ENCODE results near the gene SRSF9.
A peak's percentile ranks its signal among the peaks of the same experiment; 100 is the strongest.
"Not testable (repeated sequence)": the region's sequence is repeated elsewhere in the genome, so short reads cannot be mapped to it uniquely, and the experiment has no call there.

SRSF9 gene

DNA sequence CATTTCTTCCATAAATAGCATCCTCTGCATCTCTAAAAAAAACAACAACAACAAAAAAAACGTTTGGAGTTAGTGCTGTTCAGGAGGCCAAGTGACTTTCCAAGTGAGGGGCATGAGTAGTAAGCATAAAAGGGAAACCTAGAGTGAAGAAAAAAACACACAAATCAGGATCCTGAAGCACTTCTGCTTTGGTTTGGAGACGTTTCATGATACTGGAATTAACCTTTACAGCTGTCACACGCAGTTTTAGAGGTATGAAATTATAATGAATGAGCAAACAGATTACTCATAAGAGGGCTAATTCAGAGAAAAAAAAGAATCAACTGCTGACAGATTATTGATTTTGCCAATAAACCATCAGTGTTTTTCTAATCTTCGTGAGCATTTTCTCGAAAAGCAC is 3.8 kb downstream of the SRSF9 start:
- no peak for DNase-seq (ENCODE audit: insufficient read length)
- FAIRE-seq: no peak
- TF ChIP-seq TAF1 (IDR thresholded peaks at IDR 0.05; ENCODE audit: borderline replicate concordance, low read depth, low read length) (no peak), POLR2AphosphoS5 (IDR thresholded peaks at IDR 0.05; ENCODE audit: low read depth, low read length) (no peak), POLR2A (IDR thresholded peaks at IDR 0.05; ENCODE audit: low read depth, low read length) (no peak)

DNA sequence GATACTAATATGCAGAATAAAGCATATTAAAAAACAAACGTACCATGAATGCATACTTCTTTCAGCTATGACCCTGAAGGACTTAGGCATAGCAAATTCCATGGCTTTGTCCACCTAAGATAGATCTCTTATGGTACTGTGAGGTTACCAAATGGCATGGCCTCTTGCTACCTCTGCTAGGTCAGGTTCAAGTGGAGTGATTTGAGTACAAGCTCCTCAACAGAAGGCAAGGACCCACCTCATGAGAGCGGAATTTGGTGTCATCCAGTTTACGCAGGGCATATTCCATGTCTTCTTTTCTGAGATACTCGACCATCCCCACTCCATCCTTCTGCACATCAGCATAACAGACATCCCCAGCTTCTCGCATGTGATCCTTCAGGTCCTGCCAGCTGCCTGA is 5.8 kb downstream of the SRSF9 start:
- FAIRE-seq: no peak
- no peak for TF ChIP-seq TAF1 (IDR thresholded peaks at IDR 0.05; ENCODE audit: borderline replicate concordance, low read depth, low read length)
- TF ChIP-seq POLR2AphosphoS5 (IDR thresholded peaks at IDR 0.05; ENCODE audit: low read depth, low read length): peak; percentile 73
- no peak; the same call in none of the 2 replicates for TF ChIP-seq POLR2A (IDR thresholded peaks at IDR 0.05; ENCODE audit: low read depth, low read length)

GRCh38 chr12:120462099-120462640 is 7.4 kb downstream of the SRSF9 start:
- DNase-seq (ENCODE audit: insufficient read length): no peak
- no peak for TF ChIP-seq POLR2A (IDR thresholded peaks at IDR 0.05; ENCODE audit: low read depth, low read length)
- TF ChIP-seq POLR2AphosphoS5 (IDR thresholded peaks at IDR 0.05; ENCODE audit: low read depth, low read length): no peak
- no peak for TF ChIP-seq TAF1 (IDR thresholded peaks at IDR 0.05; ENCODE audit: borderline replicate concordance, low read depth, low read length)
- no peak for FAIRE-seq

More for the DNA sequence above, 5.8 kb downstream of the SRSF9 start:
- no peak for DNase-seq (ENCODE audit: insufficient read length)

DNA sequence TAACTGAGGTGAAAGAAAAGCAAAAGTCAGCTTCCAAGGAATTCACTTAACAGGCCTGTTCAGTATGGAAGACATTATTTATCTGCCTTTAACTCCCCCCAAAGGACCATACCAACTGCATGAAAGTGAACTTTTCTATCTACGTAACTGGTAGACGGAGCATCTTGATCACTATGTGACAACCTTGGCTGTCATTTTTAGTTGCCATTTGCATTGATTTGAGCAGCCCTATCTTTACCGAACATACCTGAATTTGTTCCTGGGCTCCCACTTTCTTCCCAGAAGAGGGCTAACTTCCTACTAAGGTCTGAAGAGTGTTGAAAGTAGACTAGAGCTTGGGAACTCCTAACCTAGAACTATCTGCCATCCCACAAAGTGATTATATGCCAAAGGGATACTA is 9.4 kb downstream of the SRSF9 start:
- DNase-seq (ENCODE audit: insufficient read length) (no peak), FAIRE-seq (no peak)
- TF ChIP-seq TAF1 (IDR thresholded peaks at IDR 0.05; ENCODE audit: borderline replicate concordance, low read depth, low read length) (no peak), POLR2A (IDR thresholded peaks at IDR 0.05; ENCODE audit: low read depth, low read length) (0 out of 2 replicates have a peak, but pooled peaks have one; percentile 40)

- DNase-seq (ENCODE audit: insufficient read length): no peak
- no peak for FAIRE-seq
- TF ChIP-seq POLR2AphosphoS5 (IDR thresholded peaks at IDR 0.05; ENCODE audit: low read depth, low read length): no peak; the same call in 1 of the 2 replicates
- no peak for TF ChIP-seq TAF1 (IDR thresholded peaks at IDR 0.05; ENCODE audit: borderline replicate concordance, low read depth, low read length)
- TF ChIP-seq POLR2A (IDR thresholded peaks at IDR 0.05; ENCODE audit: low read depth, low read length): no peak; the same call in 1 of the 2 replicates
Observed at GRCh38 chr12:120457133-120457532, 12.4 kb downstream of the SRSF9 start.

GRCh38 chr12:120455302-120455701 is 14.2 kb downstream of the SRSF9 start:
- TF ChIP-seq POLR2AphosphoS5 (IDR thresholded peaks at IDR 0.05; ENCODE audit: low read depth, low read length) (no peak), POLR2A (IDR thresholded peaks at IDR 0.05; ENCODE audit: low read depth, low read length) (no peak), TAF1 (IDR thresholded peaks at IDR 0.05; ENCODE audit: borderline replicate concordance, low read depth, low read length) (no peak)
- FAIRE-seq (no peak), DNase-seq (ENCODE audit: insufficient read length) (no peak)

DNA sequence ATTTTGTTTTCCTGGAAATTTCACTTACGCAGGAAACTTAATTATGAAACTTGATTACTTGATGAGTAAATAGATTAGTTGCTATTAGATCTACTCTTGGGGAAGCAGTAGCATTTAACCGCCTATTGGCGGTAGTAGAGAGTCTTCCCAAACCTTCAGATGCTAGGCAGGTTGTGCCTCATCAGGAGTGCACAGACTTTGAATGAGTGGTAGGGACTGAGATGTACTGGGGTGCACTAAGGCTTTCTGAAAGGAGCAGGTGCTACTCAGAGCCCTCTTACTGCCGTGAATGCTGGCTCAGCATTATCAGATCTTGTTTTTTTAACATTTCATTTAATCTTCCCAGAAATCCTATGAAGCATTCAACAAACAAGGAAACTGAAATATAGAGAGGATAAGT is 15.6 kb downstream of the SRSF9 start:
- peak; percentile 36 for FAIRE-seq
- no peak for TF ChIP-seq TAF1 (IDR thresholded peaks at IDR 0.05; ENCODE audit: borderline replicate concordance, low read depth, low read length)
- TF ChIP-seq POLR2AphosphoS5 (IDR thresholded peaks at IDR 0.05; ENCODE audit: low read depth, low read length): no peak
- DNase-seq (ENCODE audit: insufficient read length): no peak

DNA sequence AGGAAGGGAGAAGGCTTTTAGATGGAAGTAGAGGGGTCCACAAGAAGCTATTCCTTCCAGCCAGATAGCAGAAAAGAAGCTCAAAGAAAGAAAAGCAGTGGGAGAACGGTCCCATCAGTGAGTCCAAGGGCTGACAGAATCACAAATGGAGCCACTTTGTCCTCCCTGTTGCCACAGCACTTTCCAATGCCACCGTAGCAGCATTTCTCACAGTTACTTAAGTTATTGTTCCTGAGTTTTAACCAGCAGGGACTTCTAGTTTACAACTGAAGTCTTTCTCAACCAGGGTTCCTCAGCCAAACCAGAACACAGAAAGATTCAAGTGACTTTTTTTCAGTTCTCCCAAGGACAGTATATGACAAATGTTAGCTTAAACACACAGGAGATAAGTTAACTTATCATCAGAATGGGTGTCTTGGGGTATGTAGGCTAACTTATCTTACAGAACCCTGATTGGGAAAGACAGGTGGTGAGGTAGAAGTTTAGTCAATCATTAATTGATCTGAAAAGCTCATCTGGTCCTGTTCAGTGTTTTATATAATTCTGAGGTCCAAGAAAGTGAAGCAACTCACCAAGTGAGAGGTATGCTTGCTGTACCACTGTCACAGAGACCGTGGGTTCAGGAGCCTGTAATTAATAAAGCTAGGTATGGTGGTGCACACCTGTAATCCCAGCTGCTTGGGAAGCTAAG is 16.3 kb downstream of the SRSF9 start:
- TF ChIP-seq POLR2A (IDR thresholded peaks at IDR 0.05; ENCODE audit: low read depth, low read length): no peak
- no peak for TF ChIP-seq POLR2AphosphoS5 (IDR thresholded peaks at IDR 0.05; ENCODE audit: low read depth, low read length)
- TF ChIP-seq TAF1 (IDR thresholded peaks at IDR 0.05; ENCODE audit: borderline replicate concordance, low read depth, low read length): no peak
- DNase-seq (ENCODE audit: insufficient read length) (no peak), FAIRE-seq (no peak)

DNA sequence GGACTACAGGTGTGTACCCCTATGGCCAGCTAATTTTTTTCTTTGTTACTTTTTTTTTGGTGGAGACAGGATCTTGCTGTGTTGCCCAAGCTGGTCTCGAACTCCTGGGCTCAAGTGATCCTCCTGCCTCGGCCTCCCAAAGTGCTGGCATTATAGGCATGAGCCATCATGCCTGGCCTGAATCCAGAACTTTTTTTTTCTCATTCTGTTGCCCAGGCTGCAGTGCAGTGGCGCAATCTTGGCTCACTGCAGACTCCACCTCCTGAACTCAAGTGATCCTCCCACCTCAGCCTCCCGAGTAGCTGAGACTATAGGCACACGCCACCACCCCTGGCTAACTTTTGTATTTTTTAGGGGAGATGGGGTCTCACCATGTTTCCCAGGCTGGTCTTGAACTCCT is 17.0 kb downstream of the SRSF9 start:
- not testable (repeated sequence) for DNase-seq (ENCODE audit: insufficient read length); FAIRE-seq

GRCh38 chr12:120447992-120448391 is 21.6 kb downstream of the SRSF9 start:
- FAIRE-seq (no peak), DNase-seq (ENCODE audit: insufficient read length) (no peak)
- no peak for TF ChIP-seq TAF1 (IDR thresholded peaks at IDR 0.05; ENCODE audit: borderline replicate concordance, low read depth, low read length)
- no peak for TF ChIP-seq POLR2A (IDR thresholded peaks at IDR 0.05; ENCODE audit: low read depth, low read length)
- no peak for TF ChIP-seq POLR2AphosphoS5 (IDR thresholded peaks at IDR 0.05; ENCODE audit: low read depth, low read length)

GRCh38 chr12:120446844-120447178 is 22.7 kb downstream of the SRSF9 start:
- FAIRE-seq; DNase-seq (ENCODE audit: insufficient read length): not testable (repeated sequence)

- FAIRE-seq (peak; percentile 96), DNase-seq (ENCODE audit: insufficient read length) (peak; percentile 77)
- peak; percentile 93 for TF ChIP-seq POLR2A (IDR thresholded peaks at IDR 0.05; ENCODE audit: low read depth, low read length)
- peak; percentile 93 for TF ChIP-seq POLR2AphosphoS5 (IDR thresholded peaks at IDR 0.05; ENCODE audit: low read depth, low read length)
- TF ChIP-seq TAF1 (IDR thresholded peaks at IDR 0.05; ENCODE audit: borderline replicate concordance, low read depth, low read length): peak; percentile 82
Observed at GRCh38 chr12:120445911-120446843, 23.4 kb downstream of the SRSF9 start, which contains the start of the genes GATC and TRIAP1. Gene GATC (plus strand): TSS chr12:120446444. CDS start chr12:120446481, 37 bp downstream. Gene TRIAP1 (minus strand): TSS chr12:120446384. CDS start chr12:120446372, 12 bp downstream.

Measured in GM12892 (cell line).